ENCODE results near the gene SKAP1.
"Not testable (repeated sequence)": the region's sequence is repeated elsewhere in the genome, so short reads cannot be mapped to it uniquely, and the experiment has no call there.

Gene SKAP1

GRCh38 chr17:48190871-48191270 is 239.1 kb downstream of the SKAP1 start:
- no peak for TF ChIP-seq CTCF (IDR thresholded peaks at IDR 0.05)
- Mint-ChIP-seq H3K4me3 (no peak overlapping the region), H3K27ac (peak overlapping the region; percentile 31), H3K36me3 (ENCODE audit: low read depth) (peaks cover 3% of the 10 kb centered on the region), H3K9me3 (no peaks in the 10 kb centered on the region), H3K27me3 (ENCODE audit: low read depth, poor library complexity) (peaks cover 2% of the 10 kb centered on the region), H3K4me1 (peaks cover 73% of the 10 kb centered on the region)
- DNase-seq: no peak

GRCh38 chr17:48187872-48188608 is 242.0 kb downstream of the SKAP1 start:
- no peak for TF ChIP-seq CTCF (IDR thresholded peaks at IDR 0.05)
- H3K27me3 Mint-ChIP-seq (ENCODE audit: low read depth, poor library complexity): peaks cover 2% of the 10 kb centered on the region
- peaks cover 3% of the 10 kb centered on the region for H3K36me3 Mint-ChIP-seq (ENCODE audit: low read depth)
- no peak overlapping the region for H3K4me3 Mint-ChIP-seq
- peaks cover 64% of the 10 kb centered on the region for H3K4me1 Mint-ChIP-seq
- peak overlapping the region; percentile 68 for H3K27ac Mint-ChIP-seq
- no peak for DNase-seq
- no peaks in the 10 kb centered on the region for H3K9me3 Mint-ChIP-seq

- DNase-seq: not testable (repeated sequence)
Observed at GRCh38 chr17:48186317-48186716, 243.7 kb downstream of the SKAP1 start.

GRCh38 chr17:48184721-48185120 is 245.3 kb downstream of the SKAP1 start:
- TF ChIP-seq CTCF (IDR thresholded peaks at IDR 0.05): no peak
- no peak overlapping the region for H3K27ac Mint-ChIP-seq
- DNase-seq: no peak
- peaks cover 3% of the 10 kb centered on the region for H3K36me3 Mint-ChIP-seq (ENCODE audit: low read depth)
- H3K4me1 Mint-ChIP-seq: peaks cover 69% of the 10 kb centered on the region
- no peak overlapping the region for H3K4me3 Mint-ChIP-seq
- no peaks in the 10 kb centered on the region for H3K9me3 Mint-ChIP-seq
- peaks cover 2% of the 10 kb centered on the region for H3K27me3 Mint-ChIP-seq (ENCODE audit: low read depth, poor library complexity)

More at GRCh38 chr17:48186317-48186716, 243.7 kb downstream of the SKAP1 start:
- not testable (repeated sequence) for H3K27ac Mint-ChIP-seq; H3K4me3 Mint-ChIP-seq; H3K36me3 Mint-ChIP-seq (ENCODE audit: low read depth); H3K27me3 Mint-ChIP-seq (ENCODE audit: low read depth, poor library complexity); H3K9me3 Mint-ChIP-seq
- H3K4me1 Mint-ChIP-seq: peaks cover 61% of the 10 kb centered on the region

GRCh38 chr17:48181653-48182052 is 248.4 kb downstream of the SKAP1 start:
- Mint-ChIP-seq H3K36me3 (ENCODE audit: low read depth) (no peaks in the 10 kb centered on the region), H3K27ac (no peak overlapping the region), H3K4me1 (peaks cover 50% of the 10 kb centered on the region), H3K9me3 (no peaks in the 10 kb centered on the region), H3K4me3 (no peak overlapping the region), H3K27me3 (ENCODE audit: low read depth, poor library complexity) (no peaks in the 10 kb centered on the region)
- peak; percentile 52 for TF ChIP-seq CTCF (IDR thresholded peaks at IDR 0.05)
- peak; percentile 30 for DNase-seq

- Mint-ChIP-seq H3K27ac (no peak overlapping the region), H3K36me3 (ENCODE audit: low read depth) (no peaks in the 10 kb centered on the region), H3K4me1 (peaks cover 45% of the 10 kb centered on the region), H3K4me3 (no peak overlapping the region), H3K27me3 (ENCODE audit: low read depth, poor library complexity) (no peaks in the 10 kb centered on the region), H3K9me3 (no peaks in the 10 kb centered on the region)
- no peak for DNase-seq
- no peak for TF ChIP-seq CTCF (IDR thresholded peaks at IDR 0.05)
Observed at GRCh38 chr17:48180842-48181629, 249.0 kb downstream of the SKAP1 start.

Data from nephron progenitor cell (in vitro differentiated cells).